HG02852 (cell line): Measurements from ENCODE around the gene AANAT.

Experiments used
- ATAC-seq: cut with Tn5 transposase; IDR thresholded peaks from one replicate; pipeline ENCODE4 v1.9.1; 2021; ENCODE audit warnings: mild to moderate bottlenecking, moderate library complexity; ENCODE audit not compliant: unreplicated experiment

AANAT gene

DNA sequence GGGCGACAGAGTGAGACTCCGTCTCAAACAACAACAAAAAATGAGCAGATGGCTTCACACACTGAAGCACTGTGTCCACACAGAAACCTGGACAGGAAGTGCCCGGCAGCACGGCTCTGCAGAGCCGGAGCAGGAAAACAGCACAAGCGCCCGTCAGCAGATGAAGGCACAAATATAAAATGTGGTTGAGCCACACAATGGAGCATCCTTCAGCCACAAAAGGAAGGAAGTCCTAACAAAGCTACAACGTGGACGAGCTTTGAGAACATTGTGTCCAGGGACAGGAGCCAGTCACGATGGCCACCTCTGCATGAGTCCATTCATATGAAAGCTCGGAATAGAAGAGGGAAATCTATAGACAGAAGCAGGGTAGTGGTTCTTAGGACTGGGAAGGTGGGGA lies 18.2 kb downstream of the AANAT start:
- ATAC-seq = no peak

DNA sequence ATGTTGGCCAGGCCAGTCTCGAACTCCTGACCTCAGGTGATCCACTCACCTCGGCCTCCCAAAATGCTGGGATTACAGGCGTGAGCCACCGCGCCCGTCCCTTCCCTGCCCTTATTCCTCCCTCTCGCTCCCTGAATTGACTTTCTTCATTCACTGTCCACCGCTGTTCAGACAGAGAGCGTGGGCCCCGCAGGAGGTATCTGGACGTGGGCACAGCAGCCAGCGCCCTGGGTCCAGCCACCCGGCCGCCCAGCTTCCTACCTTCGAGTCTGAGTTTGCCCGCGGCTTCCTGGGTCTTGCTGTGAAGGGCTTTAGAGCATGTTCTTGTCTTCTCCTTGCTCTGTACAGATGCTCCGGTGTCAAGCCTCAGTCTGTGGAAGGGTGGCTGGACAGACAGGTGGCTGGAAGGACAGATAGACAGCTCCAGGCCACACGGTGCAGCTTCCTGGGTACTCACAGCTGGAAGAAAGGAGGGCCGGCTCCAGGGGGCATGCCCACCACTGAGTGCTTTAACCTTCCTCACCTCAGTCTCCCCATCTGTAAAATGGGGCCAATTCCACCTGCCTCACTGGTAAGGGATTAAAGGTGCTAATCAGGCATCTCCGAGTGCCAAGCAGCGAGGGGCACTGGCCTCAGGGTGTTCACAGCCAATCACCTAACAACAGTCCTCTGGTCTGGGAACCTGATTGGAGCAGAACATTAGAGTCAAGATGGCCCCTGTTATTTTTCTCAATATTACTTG lies 20.2 kb downstream of the AANAT start:
- no peak for ATAC-seq

DNA sequence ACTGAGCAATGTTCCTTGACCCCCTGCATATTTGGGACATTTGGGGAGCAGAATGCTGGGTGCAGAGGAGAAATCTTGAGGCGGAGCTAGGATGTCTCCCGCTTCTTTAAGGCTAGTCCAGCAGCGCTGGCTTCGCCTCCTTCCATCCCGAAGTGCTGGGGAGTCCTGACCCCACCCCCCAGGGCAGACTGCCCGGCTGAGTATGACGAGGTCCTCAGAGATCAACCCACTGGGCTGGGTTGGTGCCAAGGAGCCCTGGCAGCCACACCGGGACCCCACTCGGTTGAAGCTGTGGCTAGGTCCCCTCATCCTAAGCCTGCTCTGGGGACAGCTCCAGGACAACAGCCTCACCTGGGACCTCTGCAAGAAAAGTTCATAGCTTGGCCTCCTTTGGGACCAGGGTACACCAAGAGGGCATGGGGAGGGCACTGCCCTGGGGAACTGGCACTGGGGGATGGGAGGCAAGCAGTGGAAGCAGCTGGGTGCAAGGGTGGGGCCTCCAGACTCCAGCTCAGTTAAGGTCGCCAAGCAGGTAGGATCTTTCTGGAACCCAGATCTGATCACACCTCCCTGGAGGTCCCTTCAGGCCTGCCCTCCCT lies 22.8 kb downstream of the AANAT start:
- no peak for ATAC-seq

DNA sequence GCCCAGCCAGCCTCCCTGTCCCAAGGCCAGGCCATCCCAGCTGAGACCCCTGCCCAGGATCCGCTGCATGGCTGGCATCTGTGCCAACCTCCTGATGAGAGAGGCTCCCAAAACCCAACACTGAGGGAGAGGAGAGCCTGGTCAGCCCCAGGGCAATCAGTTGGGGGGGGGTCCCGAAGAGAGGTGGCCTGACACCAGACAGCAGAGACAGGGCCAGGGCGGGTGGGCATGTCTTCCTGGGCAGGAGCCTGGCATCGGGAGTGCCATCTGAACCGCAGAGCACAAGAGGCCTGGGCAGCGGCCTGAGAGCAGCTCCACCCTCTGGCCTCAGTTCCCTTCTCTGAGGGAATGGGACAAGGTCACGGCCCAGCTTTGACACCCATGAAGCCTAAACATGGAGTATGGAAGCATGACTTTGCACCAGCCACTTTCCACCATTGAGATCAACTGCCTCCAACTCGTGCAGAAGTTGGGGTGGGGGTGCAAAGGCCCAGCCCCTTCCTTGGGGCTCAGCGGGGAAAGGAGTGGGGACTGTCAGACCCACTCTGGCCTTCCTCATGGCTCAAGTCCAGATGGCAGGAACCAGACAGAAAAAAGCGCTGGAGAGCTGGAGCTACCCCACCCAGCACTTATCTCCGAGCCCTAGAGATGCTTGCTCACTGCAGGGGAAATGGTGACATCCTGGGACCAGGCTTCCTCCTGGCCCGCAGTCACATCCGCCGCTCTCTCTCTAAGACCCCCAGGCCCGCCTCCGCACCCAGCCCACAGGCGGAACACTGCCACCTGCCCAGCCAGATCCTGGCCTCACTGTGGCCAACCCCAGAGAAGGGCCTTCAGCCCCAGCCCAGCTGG lies 24.1 kb downstream of the AANAT start:
- peak; percentile 5 for ATAC-seq

DNA sequence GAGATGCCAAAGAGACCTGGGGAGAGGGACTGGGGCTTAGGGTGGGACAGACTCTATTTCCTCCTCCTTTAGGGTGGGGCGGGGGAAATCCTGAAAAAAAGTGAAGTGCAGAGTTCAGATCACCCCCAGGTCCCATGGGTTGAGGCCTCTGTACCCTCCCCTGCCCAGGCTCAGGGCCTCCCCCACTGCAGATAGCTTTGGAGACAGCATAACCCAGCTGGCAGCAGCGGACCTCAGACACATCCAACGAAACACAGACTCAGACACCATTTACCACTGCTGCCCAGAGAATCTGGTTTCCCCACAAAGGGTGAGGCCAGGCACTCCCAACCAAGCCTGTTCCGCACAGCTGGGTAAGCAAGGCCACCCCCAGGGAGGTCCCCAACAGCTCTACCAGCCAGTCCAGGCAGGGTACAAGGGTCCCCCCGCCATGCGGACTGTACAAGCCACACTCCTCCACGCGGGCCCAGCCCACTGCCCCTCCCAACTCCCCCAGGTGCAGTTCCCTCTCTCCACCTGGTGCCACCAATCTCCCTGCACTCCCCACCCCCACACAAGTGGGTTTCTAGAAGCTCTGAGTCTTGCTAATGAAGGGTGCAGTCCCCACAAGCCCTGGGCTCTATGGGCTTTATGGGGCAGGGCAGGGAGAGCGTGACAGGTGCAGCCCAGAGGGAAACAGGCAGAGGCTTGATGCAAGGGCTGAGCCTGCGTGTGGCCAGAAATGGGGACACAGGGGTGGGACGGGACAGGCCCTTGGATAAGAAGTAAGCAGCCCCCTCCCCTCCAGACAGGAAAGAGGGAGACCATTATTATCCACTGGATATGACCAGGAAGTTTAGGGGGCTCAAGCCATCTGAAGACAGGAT lies 25.0 kb downstream of the AANAT start:
- ATAC-seq = peak; percentile 43

DNA sequence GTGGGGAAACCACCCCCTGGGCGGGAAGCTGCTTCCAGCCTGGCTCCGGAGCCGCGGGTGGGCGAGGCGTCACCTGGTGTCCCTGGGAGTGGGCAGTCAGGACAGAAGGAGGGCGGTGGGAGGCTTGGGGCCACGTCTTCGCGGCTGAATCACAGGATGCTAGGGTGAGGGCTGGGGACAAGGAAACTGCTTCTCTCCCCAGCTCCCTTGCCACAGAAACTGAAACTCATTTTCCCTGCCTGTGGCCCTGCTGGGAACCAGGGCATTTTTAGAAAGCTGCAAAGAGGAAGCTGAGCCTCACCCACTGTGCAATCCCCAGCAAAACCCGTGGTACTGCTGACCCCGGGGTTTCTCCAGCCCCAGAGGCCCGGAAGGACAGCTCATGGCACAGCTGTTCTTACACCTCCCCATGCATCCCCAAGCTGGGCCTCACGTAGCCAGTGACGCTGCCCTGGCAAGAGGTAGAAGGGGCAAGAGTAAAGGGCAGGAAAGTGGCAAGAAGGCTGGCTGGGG lies 25.6 kb downstream of the AANAT start:
- ATAC-seq = peak; percentile 34

DNA sequence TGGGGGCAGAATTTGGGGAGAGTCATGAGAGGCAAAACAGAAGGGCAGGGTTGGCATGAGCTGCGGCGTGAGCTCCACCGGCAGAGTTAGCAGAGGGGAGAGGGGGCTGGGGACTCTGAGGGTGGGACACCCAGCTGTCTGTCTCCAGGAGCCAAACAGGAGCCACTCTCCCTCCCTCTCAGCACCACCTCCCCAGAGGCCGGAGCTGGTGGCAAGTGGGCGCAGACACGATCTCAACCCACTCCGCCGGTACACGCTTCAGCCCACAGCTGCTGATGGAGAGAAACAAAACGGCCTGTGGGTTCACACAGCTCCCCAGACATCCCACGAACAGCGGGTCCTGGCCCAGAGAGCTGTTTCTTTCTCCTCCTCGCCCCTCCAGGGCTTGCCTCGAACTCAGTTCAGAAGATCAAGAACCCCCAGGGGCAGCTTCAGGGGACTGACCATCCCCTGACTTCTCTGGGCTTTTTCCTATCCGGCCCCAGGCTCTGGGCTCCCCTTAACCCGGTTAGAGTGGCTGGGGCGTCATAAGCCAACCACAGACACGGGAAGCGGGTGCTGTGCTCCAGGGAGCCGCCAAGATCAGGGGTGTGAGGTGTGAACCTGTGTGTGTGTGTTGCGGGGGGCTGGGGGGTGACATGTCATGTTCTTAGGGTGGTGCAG lies 26.2 kb downstream of the AANAT start:
- no peak for ATAC-seq

DNA sequence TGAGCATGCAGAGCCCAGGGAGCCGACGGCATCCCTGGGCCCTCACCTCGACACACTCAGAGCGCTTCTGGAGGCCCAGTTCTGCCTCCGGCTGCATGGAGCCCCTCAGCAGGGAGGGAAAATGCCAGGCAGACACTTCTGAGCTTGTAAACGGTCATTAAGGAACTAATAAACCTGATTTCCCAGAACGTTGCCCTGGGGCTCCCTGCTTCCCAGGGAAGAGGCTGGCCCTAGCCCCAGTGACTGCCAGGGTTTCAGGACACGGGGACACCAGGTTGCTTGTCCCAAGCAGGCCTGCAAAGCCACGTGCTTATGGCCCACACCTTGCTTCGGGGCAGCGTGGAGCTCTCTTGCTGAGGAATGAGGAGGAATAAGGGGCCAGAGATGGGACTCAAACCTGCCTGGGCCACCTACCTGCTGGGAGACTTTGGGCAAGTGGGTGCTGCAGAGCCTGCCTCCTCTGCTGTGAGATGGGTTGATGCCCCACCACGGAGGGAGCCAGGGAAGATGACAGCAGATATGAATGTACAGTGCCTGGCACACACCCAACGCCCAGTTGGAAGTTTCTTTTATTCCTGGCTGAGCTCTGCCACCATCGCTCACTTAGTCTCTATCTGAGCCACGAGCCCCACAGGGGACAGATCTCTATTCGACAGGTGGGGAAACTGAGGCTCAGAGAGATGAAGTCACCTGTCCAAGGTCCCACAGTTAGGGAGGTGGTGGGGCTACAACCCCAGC lies 28.4 kb downstream of the AANAT start:
- no peak for ATAC-seq

DNA sequence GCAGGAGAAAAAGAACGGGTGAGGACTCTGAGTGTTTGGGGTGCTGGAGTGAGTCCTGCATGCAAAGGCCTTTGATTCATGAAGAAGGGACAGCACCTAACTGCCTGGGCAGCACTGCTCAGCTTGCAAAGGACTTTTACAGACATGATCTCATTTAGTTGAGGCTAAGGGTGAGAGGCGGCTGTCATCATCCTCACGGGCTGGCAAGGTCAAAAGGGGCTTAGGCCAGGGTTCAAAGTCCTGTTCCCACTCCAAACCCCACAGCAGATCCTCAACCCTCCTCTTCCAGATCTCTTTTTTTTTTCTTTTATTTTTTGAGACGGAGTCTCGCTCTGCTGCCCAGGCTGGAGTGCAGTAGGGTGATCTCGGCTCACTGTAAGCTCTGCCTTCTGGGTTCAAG lies 29.1 kb downstream of the AANAT start:
- ATAC-seq = no peak

DNA sequence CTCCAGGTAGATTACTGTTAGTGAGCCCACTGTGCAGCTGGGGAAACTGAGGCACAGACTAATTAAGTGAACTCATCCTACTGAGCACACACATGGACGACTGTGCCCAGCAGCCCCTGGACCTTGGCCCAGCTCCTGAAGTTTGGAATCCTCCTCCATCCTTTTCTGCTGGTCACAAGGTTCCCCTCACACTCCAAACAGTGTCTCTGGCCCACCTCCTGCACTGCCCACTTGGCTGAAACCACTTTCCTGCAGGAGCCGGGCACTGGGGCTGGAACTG lies 30.2 kb downstream of the AANAT start:
- no peak for ATAC-seq

DNA sequence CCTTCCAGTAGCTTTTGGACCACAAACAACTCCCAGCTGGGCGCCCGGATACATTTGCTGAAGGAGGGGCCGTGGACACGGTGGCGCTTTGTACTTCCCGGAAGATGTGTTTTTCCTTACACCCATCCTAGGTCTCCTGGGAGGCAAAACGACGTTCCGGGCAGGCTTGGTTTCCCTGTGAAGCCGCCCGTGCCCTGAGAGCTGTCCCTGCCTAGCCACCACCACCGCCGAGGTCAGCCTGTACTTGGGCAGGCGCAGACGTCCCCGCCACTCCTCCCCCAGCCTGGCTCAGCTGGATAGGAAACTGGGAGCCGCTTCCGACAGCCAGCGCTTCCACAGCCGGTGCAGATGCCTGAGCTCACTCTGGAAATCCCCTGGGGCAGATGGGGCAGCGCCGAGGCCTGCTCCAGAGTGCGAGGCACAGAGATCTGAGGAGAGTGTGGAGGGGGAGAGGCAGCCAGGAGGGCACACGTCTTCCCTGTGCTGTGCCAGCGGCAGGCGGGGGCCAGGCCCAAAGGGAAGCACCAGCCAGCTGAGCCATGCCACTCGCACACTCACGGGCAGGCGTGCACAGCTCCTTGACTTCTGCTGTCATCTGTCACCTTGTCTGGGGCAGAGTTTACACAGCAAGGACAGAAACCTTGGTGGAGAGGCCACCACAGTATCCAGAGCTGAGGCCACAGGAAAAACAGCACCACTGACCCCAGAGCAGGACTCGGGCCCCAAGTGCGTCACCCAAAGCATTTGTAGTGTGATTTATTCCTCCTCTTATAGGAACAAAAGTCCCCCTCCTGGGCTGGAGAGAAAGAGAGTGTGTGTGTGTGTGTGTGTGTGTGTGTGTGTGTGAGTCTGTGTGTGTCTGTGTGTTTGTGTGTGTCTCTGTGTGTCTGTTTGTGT lies 30.8 kb downstream of the AANAT start:
- ATAC-seq = no peak

DNA sequence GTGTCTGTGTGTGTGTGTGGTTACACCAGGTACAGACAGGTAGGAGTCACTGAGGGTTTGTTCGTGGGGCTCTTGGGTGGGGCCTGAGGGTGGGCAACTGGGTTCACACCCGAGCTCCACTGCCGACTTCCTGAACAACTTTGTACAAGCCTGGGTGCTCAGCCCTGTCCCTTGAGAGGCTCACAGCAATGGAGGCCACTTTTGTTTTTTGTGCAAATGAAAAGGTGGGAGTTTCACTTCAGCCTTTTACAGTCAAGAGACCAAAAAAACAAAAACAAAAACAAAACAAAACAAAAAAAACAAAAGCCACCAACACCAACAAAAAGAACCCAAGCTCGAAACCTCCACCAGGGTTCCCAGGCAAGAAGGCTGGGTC lies 31.5 kb downstream of the AANAT start:
- no peak for ATAC-seq

DNA sequence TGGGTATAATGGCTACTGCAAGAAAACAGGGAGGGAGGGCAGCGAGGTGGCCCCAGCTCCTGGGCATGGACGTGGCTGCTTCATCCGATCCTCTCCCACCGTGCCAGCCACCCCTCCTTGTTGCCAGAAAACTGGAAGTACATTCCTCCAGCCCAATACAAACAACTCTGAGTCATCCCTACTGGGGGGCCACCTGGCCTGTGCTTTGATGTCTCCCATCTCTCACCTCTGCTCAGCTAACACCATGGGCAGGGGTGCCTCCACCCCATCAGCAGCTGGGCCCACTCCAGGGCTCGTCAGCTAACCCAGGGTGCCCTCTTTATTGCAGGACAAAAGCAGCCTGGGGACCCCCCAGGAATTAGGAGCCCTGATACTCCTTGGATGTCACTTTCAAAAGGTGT lies 31.9 kb downstream of the AANAT start:
- ATAC-seq = no peak

DNA sequence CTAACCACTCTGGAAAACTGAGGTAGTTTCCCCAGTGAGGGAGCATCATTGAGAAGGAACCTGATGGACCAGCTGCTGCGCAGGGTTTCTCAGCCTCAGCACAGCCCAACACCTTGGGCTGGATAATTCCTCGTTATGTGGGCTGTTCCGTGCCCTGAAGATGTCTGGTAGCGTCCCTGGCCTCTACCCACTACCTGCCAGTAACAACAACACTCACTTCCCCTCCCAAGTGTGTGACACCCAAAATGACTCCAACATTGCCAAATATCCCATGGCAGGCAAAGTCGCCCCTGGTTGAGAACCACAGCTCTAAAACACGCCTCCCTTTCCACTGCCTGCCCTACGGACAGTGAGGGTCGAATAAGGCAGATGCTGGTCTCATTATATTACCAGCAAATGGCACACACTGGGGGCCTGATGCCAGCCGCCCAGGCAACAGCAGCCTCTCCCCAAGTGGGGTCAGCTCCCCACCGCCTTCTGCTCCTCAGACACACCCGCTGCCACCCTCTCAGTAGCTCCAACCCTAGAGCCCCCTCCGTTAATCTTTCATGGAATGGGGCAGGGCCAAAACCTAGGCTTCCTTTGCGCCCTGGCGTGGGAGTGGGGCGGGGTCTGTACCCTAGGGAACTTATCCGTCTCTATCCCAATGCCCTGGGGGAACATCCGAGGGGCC lies 32.8 kb downstream of the AANAT start:
- no peak for ATAC-seq

DNA sequence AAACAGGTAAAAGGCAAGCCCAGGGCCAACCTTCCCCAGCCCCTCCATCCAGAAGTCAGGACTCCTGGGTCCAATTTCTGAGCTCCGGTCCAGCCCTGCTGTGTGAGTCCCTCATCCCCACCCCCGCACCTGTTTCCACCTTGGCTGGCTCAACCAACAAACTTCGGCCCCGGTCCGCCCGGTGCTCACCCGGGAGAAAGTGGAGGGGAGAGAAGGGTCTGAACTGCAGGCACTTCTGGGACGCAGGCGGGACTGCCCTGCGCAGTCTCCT lies 33.3 kb downstream of the AANAT start:
- ATAC-seq = peak; percentile 10

DNA sequence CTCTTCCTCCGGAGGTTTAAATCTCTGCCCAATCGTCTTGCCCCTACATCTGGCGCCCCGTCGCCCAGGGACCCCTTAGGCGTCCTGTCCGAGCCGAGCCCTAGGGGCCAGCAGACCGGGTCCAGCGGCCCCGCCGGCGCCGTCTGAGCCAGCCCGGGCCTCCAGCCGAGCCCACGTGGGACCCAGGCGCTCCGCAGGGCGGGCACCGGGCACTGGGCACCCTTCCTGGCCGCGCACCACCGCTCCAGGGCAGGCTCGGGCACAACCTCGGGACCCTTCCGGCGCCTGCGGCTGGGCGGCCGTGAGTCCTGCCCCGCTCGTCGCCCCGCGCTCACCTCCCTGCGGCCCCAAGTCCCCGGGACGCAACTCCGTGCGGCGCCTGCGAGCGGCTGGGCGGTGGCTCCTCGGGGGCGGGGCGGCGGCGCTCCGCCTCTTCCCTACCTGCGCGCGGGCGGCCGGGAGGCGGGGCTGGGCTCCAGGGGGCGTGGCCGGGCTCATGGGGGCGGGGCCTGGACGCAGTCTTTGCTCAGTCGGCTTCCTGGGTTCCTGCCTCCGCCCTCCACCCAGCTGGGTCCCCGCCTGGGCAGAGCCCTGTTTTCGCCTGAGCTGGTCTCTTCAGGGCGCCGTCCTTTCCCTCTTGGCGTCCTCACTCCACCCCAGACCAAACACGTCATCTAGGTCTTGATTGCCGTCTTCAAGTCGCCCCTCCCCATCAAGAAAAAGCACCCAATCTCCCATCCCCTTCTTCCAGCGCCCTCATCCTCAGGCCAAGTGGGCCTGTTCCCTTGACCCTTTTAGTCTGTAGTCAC lies 33.8 kb downstream of the AANAT start, which contains the start of gene RHBDF2:
TSS of gene RHBDF2 (minus strand) at position 406 of the 809 bp plus-strand sequence. CDS start 19,899 bp downstream, outside the sequence.
- ATAC-seq = peak; percentile 62

DNA sequence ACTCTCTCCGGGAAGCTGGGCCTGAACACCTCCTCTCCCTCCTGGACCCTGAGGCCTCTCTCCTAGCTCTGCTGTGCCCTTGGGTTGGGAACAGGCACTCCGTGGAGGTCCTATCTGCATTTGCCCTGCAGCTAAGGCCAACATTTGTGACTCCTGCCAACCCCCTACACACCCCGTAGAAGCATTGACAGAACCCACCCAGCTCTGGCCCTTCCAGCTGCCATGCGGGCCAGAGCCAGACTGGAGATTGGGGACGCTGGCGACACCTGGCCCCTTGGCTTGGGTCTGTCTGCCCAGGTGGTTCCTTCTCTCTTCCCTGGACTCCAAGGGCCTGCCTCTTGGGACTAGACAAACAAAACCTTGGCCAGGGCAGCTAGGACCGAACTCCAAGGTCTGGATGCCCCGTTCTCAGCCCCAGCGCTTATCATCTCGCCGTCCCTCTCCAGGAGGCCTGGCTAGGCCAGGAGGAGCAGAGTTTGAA lies 34.5 kb downstream of the AANAT start:
- no peak for ATAC-seq
